IgD-negative memory B cell (primary cell): ENCODE data around the gene MRPL23. TPM values are rescaled to one million over a fixed set of nuclear protein-coding genes. Genes with fewer than 3 reads are reported as not detected.

Source experiments
- H3K27ac Mint-ChIP-seq, 3 donors: one replicate each; pipeline ENCODE4 v1.8.0; 2020 to 2022; ENCODE audit warnings: mild to moderate bottlenecking in 3 of 3, mixed read lengths in 3 of 3, moderate library complexity in 1 of 3
- H3K27me3 Mint-ChIP-seq: one replicate; pipeline ENCODE4 v1.8.0; 2021; ENCODE audit warnings: mixed read lengths
- H3K36me3 Mint-ChIP-seq: one replicate; pipeline ENCODE4 v1.8.0; 2020; ENCODE audit warnings: mild to moderate bottlenecking, mixed read lengths
- H3K4me1 Mint-ChIP-seq, 3 donors: one replicate each; pipeline ENCODE4 v1.8.0; 2020 to 2022; ENCODE audit warnings: mixed read lengths in 3 of 3, mild to moderate bottlenecking in 1 of 3
- H3K4me3 Mint-ChIP-seq, 4 donors: one replicate each; pipeline ENCODE4 v1.8.0; 2020 to 2022; ENCODE audit warnings: mild to moderate bottlenecking in 4 of 4, mixed read lengths in 4 of 4, moderate library complexity in 3 of 4
- H3K9me3 Mint-ChIP-seq, 3 donors: one replicate each; pipeline ENCODE4 v1.8.0; 2020 to 2021; ENCODE audit warnings: mixed read lengths in 3 of 3, mild to moderate bottlenecking in 1 of 3
- polyA plus RNA-seq: library from polyadenylated mRNA; unstranded; fragments of 300-500 nt; fragmentation: Illumina TruSeq; gene quantifications from one replicate; pipeline ENCODE4 v1.2.3, GENCODE V29; 2021

Gene MRPL23
- 36.2 TPM for polyA plus RNA-seq

GRCh38 chr11:1946812-1947484 is at the start of gene MRPL23:
TSS of gene MRPL23 (plus strand) at chr11:1947332. CDS start at chr11:1947363, 31 bp downstream.
- H3K27ac Mint-ChIP-seq: no peak within 1 kb of the TSS
- no peak within 1 kb of the TSS for H3K4me3 Mint-ChIP-seq
- no peaks in the 10 kb centered on the region for H3K9me3 Mint-ChIP-seq
- no peaks in the 10 kb centered on the region for H3K36me3 Mint-ChIP-seq
- H3K4me1 Mint-ChIP-seq: no peaks in the 10 kb centered on the region
- no peaks in the 10 kb centered on the region for H3K27me3 Mint-ChIP-seq

GRCh38 chr11:1899090-1899489 is 48.0 kb upstream of the MRPL23 start:
- no peaks in the 10 kb centered on the region for H3K36me3 Mint-ChIP-seq
- H3K27me3 Mint-ChIP-seq: peaks cover 3% of the 10 kb centered on the region
- no peak overlapping the region for H3K4me3 Mint-ChIP-seq
- peak overlapping the region in 1 of 3 donors; percentile 39 for H3K27ac Mint-ChIP-seq
- no peaks in the 10 kb centered on the region for H3K9me3 Mint-ChIP-seq
- peaks cover 0 to 12% (median 7%) of the 10 kb centered on the region in 3 donors for H3K4me1 Mint-ChIP-seq

GRCh38 chr11:1899686-1900085 is 47.4 kb upstream of the MRPL23 start:
- Mint-ChIP-seq H3K36me3 (no peaks in the 10 kb centered on the region), H3K4me3 (no peak overlapping the region), H3K27me3 (peaks cover 3% of the 10 kb centered on the region), H3K27ac (no peak overlapping the region), H3K4me1 (peaks cover 0 to 11% (median 7%) of the 10 kb centered on the region in 3 donors), H3K9me3 (no peaks in the 10 kb centered on the region)

GRCh38 chr11:1906181-1906580 is 41.0 kb upstream of the MRPL23 start:
- H3K27ac Mint-ChIP-seq: no peak overlapping the region
- no peaks in the 10 kb centered on the region for H3K4me1 Mint-ChIP-seq
- H3K4me3 Mint-ChIP-seq: no peak overlapping the region
- H3K27me3 Mint-ChIP-seq: no peaks in the 10 kb centered on the region
- H3K9me3 Mint-ChIP-seq: no peaks in the 10 kb centered on the region
- no peaks in the 10 kb centered on the region for H3K36me3 Mint-ChIP-seq

GRCh38 chr11:1906611-1907423 is 40.3 kb upstream of the MRPL23 start:
- H3K27ac Mint-ChIP-seq: no peak overlapping the region
- H3K27me3 Mint-ChIP-seq: no peaks in the 10 kb centered on the region
- H3K9me3 Mint-ChIP-seq: no peaks in the 10 kb centered on the region
- H3K4me3 Mint-ChIP-seq: no peak overlapping the region
- no peaks in the 10 kb centered on the region for H3K4me1 Mint-ChIP-seq
- no peaks in the 10 kb centered on the region for H3K36me3 Mint-ChIP-seq

GRCh38 chr11:1908618-1909017 is 38.5 kb upstream of the MRPL23 start:
- H3K27ac Mint-ChIP-seq: no peak overlapping the region
- no peak overlapping the region for H3K4me3 Mint-ChIP-seq
- H3K27me3 Mint-ChIP-seq: no peaks in the 10 kb centered on the region
- H3K9me3 Mint-ChIP-seq: no peaks in the 10 kb centered on the region
- H3K36me3 Mint-ChIP-seq: no peaks in the 10 kb centered on the region
- peaks cover 0 to 5% (median 3%) of the 10 kb centered on the region in 3 donors for H3K4me1 Mint-ChIP-seq

GRCh38 chr11:1909524-1909923 is 37.6 kb upstream of the MRPL23 start:
- Mint-ChIP-seq H3K4me3 (no peak overlapping the region), H3K27ac (no peak overlapping the region), H3K27me3 (peaks cover 1% of the 10 kb centered on the region), H3K9me3 (no peaks in the 10 kb centered on the region), H3K36me3 (no peaks in the 10 kb centered on the region), H3K4me1 (peaks cover 5 to 7% (median 5%) of the 10 kb centered on the region in 3 donors)

- H3K36me3 Mint-ChIP-seq: peaks cover 2% of the 10 kb centered on the region
- no peak overlapping the region for H3K4me3 Mint-ChIP-seq
- peaks cover 1% of the 10 kb centered on the region for H3K27me3 Mint-ChIP-seq
- H3K27ac Mint-ChIP-seq: no peak overlapping the region
- peaks cover 5 to 14% (median 10%) of the 10 kb centered on the region in 3 donors for H3K4me1 Mint-ChIP-seq
- no peaks in the 10 kb centered on the region for H3K9me3 Mint-ChIP-seq
Measured at GRCh38 chr11:1912289-1912878, 34.7 kb upstream of the MRPL23 start.

- Mint-ChIP-seq H3K36me3 (peaks cover 2% of the 10 kb centered on the region), H3K9me3 (no peaks in the 10 kb centered on the region), H3K4me3 (peak overlapping the region in 1 of 4 donors; percentile 45), H3K27me3 (peaks cover 1% of the 10 kb centered on the region), H3K4me1 (peaks cover 5 to 14% (median 13%) of the 10 kb centered on the region in 3 donors), H3K27ac (no peak overlapping the region)
Measured at GRCh38 chr11:1913271-1914060, 33.7 kb upstream of the MRPL23 start.

- no peaks in the 10 kb centered on the region for H3K9me3 Mint-ChIP-seq
- no peak overlapping the region for H3K4me3 Mint-ChIP-seq
- H3K27ac Mint-ChIP-seq: peak overlapping the region in 1 of 3 donors; percentile 14
- peaks cover 5 to 15% (median 14%) of the 10 kb centered on the region in 3 donors for H3K4me1 Mint-ChIP-seq
- peaks cover 2% of the 10 kb centered on the region for H3K36me3 Mint-ChIP-seq
- H3K27me3 Mint-ChIP-seq: peaks cover 1% of the 10 kb centered on the region
Measured at GRCh38 chr11:1915795-1916131, 31.4 kb upstream of the MRPL23 start.

GRCh38 chr11:1916132-1916985 is 30.8 kb upstream of the MRPL23 start:
- no peak overlapping the region for H3K4me3 Mint-ChIP-seq
- H3K27me3 Mint-ChIP-seq: peaks cover 1% of the 10 kb centered on the region
- no peaks in the 10 kb centered on the region for H3K9me3 Mint-ChIP-seq
- peaks cover 5 to 16% (median 15%) of the 10 kb centered on the region in 3 donors for H3K4me1 Mint-ChIP-seq
- peaks cover 2% of the 10 kb centered on the region for H3K36me3 Mint-ChIP-seq
- peak overlapping the region in 2 of 3 donors; percentile 14 to 83 for H3K27ac Mint-ChIP-seq

- Mint-ChIP-seq H3K4me3 (no peak overlapping the region), H3K9me3 (no peaks in the 10 kb centered on the region), H3K36me3 (peaks cover 2% of the 10 kb centered on the region), H3K4me1 (peaks cover 5 to 16% (median 15%) of the 10 kb centered on the region in 3 donors), H3K27me3 (peaks cover 1% of the 10 kb centered on the region), H3K27ac (peak overlapping the region in 1 of 3 donors; percentile 83)
Measured at GRCh38 chr11:1916986-1917522, 30.1 kb upstream of the MRPL23 start.

- H3K36me3 Mint-ChIP-seq: peaks cover 2% of the 10 kb centered on the region
- peaks cover 5 to 13% (median 11%) of the 10 kb centered on the region in 3 donors for H3K4me1 Mint-ChIP-seq
- peaks cover 3% of the 10 kb centered on the region for H3K27me3 Mint-ChIP-seq
- H3K27ac Mint-ChIP-seq: peak overlapping the region in 1 of 3 donors; percentile 83
- no peaks in the 10 kb centered on the region for H3K9me3 Mint-ChIP-seq
- H3K4me3 Mint-ChIP-seq: no peak overlapping the region
Measured at GRCh38 chr11:1917523-1918435, 29.4 kb upstream of the MRPL23 start.
